HepG2 (cell line): ENCODE data around the gene BEST2. TPM values are rescaled to one million over a fixed set of nuclear protein-coding genes. Genes with fewer than 3 reads are reported as not detected.

ENCODE experiments used
- ATAC-seq: fragments of 200-7000 bp; cut with Tn5 transposase; 3 replicates; pipeline ENCODE4 v1.9.1; 2020; ENCODE audit warnings: mild to moderate bottlenecking, moderate library complexity
- BruUV-seq: library from RNA; stranded (reverse); fragments of 400-500 nt; replicated peaks from 2 replicates; lab custom pipeline; 2021; lab: Mats Ljungman, UMichigan
- CTCF ChIA-PET: fragments of 300-600 bp; formaldehyde crosslinking; extraction: SDS; loops from one replicate; lab custom pipeline; 2021; ENCODE audit warnings: low total read pairs, inconsistent platforms, low intra/inter-chr PET ratio; lab: Yijun Ruan, JAX
- POLR2A ChIA-PET: fragments of 350-600 bp; sonication (Branson Sonifier 250); formaldehyde crosslinking; loops from one replicate; lab custom pipeline; 2020; ENCODE audit warnings: antibody characterized with exemption, inconsistent platforms; lab: Yijun Ruan, JAX
- DNase-seq: peaks from one replicate; pipeline ENCODE4 v3.0.0-alpha.2; 2015; ENCODE audit warnings: low spot score
- FAIRE-seq: peaks from 3 replicates; lab custom pipeline; 2011; peaks lifted over from hg19 to GRCh38; lab: Jason Lieb, UNC
- H2AFZ ChIP-seq: one replicate; pipeline ENCODE4 v1.6.1; 2011; ENCODE audit warnings: low read length, inconsistent platforms
- H3K27ac ChIP-seq: fragments of 300-600 bp; 3 replicates; pipeline ENCODE4 v1.8.0; 2011; ENCODE audit warnings: mixed run types, mild to moderate bottlenecking, mixed read lengths, low read length, inconsistent platforms; ENCODE audit not compliant: insufficient read depth; ENCODE audit errors: extremely low read length
- H3K27me3 ChIP-seq, 2 experiments: fragments of 200-600 bp in 1 of 2; 2 replicates in 1 of 2; 3 replicates in 1 of 2; pipeline versions ENCODE4 v1.6.0 to v1.8.0; 2011; ENCODE audit warnings: low read length in 2 of 2, mild to moderate bottlenecking in 2 of 2, moderate library complexity in 2 of 2, inconsistent platforms in 1 of 2; ENCODE audit not compliant: insufficient read depth in 2 of 2, control insufficient read depth in 1 of 2
- H3K36me3 ChIP-seq, 2 experiments: fragments of 200-600 bp in 1 of 2; replicated peaks in 1 of 2; 2 replicates in 1 of 2; 3 replicates in 1 of 2; pipeline versions ENCODE4 v1.5.1 to v1.8.0; 2011; ENCODE audit warnings: low read length in 2 of 2, inconsistent platforms in 1 of 2; ENCODE audit not compliant: insufficient read depth in 2 of 2, control insufficient read depth in 1 of 2
- H3K4me1 ChIP-seq: 2 replicates; pipeline ENCODE4 v1.5.1; 2012; ENCODE audit warnings: low read length, inconsistent platforms; ENCODE audit not compliant: insufficient read depth
- H3K4me2 ChIP-seq: 2 replicates; pipeline ENCODE4 v1.6.0; 2011; ENCODE audit warnings: low read depth, low read length, inconsistent platforms
- H3K4me3 ChIP-seq, 3 experiments: fragments of 200-600 bp in 1 of 3; sonication (generic), shearing (Covaris generic) in 1 of 3; replicated peaks in 1 of 3; 2 replicates each; pipeline ENCODE4 v1.5.1; 2011 to 2016; ENCODE audit warnings: low read length in 3 of 3, inconsistent platforms in 2 of 3, low read depth in 2 of 3, mild to moderate bottlenecking in 2 of 3, control low read depth in 1 of 3, mixed read lengths in 1 of 3; ENCODE audit not compliant: insufficient read depth in 1 of 3
- H3K79me2 ChIP-seq: one replicate; pipeline ENCODE4 v1.6.1; 2011; ENCODE audit warnings: low read length, inconsistent platforms; ENCODE audit not compliant: insufficient read depth
- H3K9ac ChIP-seq: 2 replicates; pipeline ENCODE4 v1.6.0; 2011; ENCODE audit warnings: mild to moderate bottlenecking, low read depth, low read length, inconsistent platforms; ENCODE audit not compliant: insufficient read depth
- H3K9me3 ChIP-seq: 2 replicates; pipeline ENCODE4 v1.5.1; 2012; ENCODE audit warnings: mild to moderate bottlenecking, low read length
- H4K20me1 ChIP-seq: 2 replicates; pipeline ENCODE4 v1.6.0; 2011; ENCODE audit warnings: inconsistent platforms, mild to moderate bottlenecking, low read length, moderate library complexity; ENCODE audit not compliant: insufficient read depth
- ARNT2 ChIP-seq: sonication (generic); formaldehyde crosslinking; IDR thresholded peaks from 2 replicates; pipeline ENCODE4 v1.8.0; 2022; ENCODE audit warnings: mild to moderate bottlenecking, low read depth, missing genetic modification reagents, moderate library complexity
- CBFB ChIP-seq: sonication (generic); formaldehyde crosslinking; IDR thresholded peaks from 2 replicates; pipeline ENCODE4 v1.4.0; 2020; ENCODE audit warnings: missing genetic modification reagents
- DMTF1 ChIP-seq: sonication (generic); formaldehyde crosslinking; IDR thresholded peaks from 2 replicates; pipeline ENCODE4 v1.4.0; 2020; ENCODE audit warnings: mild to moderate bottlenecking, missing genetic modification reagents
- GRHL1 ChIP-seq: sonication (generic); formaldehyde crosslinking; conservative IDR thresholded peaks from 2 replicates; pipeline ENCODE4 v1.8.0; 2022; ENCODE audit warnings: missing genetic modification reagents
- HDAC1 ChIP-seq: sonication (generic); formaldehyde crosslinking; IDR thresholded peaks from 2 replicates; pipeline ENCODE4 v1.5.1; 2020; ENCODE audit warnings: mild to moderate bottlenecking, missing genetic modification reagents
- HOXA3 ChIP-seq: sonication (generic); formaldehyde crosslinking; IDR thresholded peaks from 2 replicates; pipeline ENCODE4 v1.5.0; 2020; ENCODE audit warnings: missing genetic modification reagents
- MAFF ChIP-seq: IDR thresholded peaks from 2 replicates; pipeline ENCODE4 v1.6.1; 2011; ENCODE audit warnings: low read depth, low read length, improper control_type of control experiment
- MXD1 ChIP-seq: sonication (generic); formaldehyde crosslinking; IDR thresholded peaks from 2 replicates; pipeline ENCODE4 v1.4.0; 2020; ENCODE audit warnings: mild to moderate bottlenecking, missing genetic modification reagents
- POGK ChIP-seq: sonication (generic); formaldehyde crosslinking; conservative IDR thresholded peaks from 2 replicates; pipeline ENCODE4 v1.8.0; 2022; ENCODE audit warnings: mild to moderate bottlenecking, moderate library complexity, missing genetic modification reagents
- PPARG ChIP-seq: conservative IDR thresholded peaks from 2 replicates; pipeline ENCODE4 v1.6.1; 2016; ENCODE audit warnings: missing biosample characterization, missing genetic modification reagents
- SP140L ChIP-seq: sonication (generic); formaldehyde crosslinking; IDR thresholded peaks from 2 replicates; pipeline ENCODE4 v1.4.0; 2020; ENCODE audit warnings: missing genetic modification reagents, borderline replicate concordance
- ZKSCAN8 ChIP-seq: IDR thresholded peaks from 2 replicates; pipeline ENCODE4 v1.6.1; 2016; ENCODE audit warnings: borderline replicate concordance, missing genetic modification reagents, missing compliant biosample characterization
- ZNF30 ChIP-seq: sonication (generic); formaldehyde crosslinking; IDR thresholded peaks from 2 replicates; pipeline ENCODE4 v1.5.0; 2020; ENCODE audit warnings: mild to moderate bottlenecking, missing genetic modification reagents
- ZNF546 ChIP-seq: sonication (generic); formaldehyde crosslinking; conservative IDR thresholded peaks from 2 replicates; pipeline ENCODE4 v1.8.1; 2023; ENCODE audit warnings: mild to moderate bottlenecking, missing genetic modification reagents
- ZNF724P ChIP-seq: sonication (generic); formaldehyde crosslinking; IDR thresholded peaks from 2 replicates; pipeline ENCODE4 v1.8.0; 2022; ENCODE audit warnings: missing genetic modification reagents, borderline replicate concordance
- WGBS: methylation state at CpG from one replicate; pipeline ENCODE4 v1.1.6; 2017; ENCODE audit warnings: low lambda C conversion rate; 5-methylcytosine and 5-hydroxymethylcytosine counted together
- in situ Hi-C: cut with HindIII; loops from 2 replicates; pipeline ENCODE4 v1.10.0; 2017; ENCODE audit warnings: low pct_unique_long_range_greater_than_20kb; ENCODE audit not compliant: extremely low pct_ligation_motif_present
- intact Hi-C: fragments of 100-400 bp; cut with micrococcal nuclease; formaldehyde crosslinking; loops from one replicate; pipeline ENCODE4 v1.10.0; 2022; ENCODE audit not compliant: unreplicated experiment
- polyA plus RNA-seq, 8 experiments: library from polyadenylated mRNA; depleted of rRNA in 3 of 8; stranded (reverse) in 7 of 8; unstranded in 1 of 8; fragments of >200 nt; fragmentation: Illumina TruSeq in 4 of 8; extraction: Trizol in 4 of 8; gene quantifications; 2 replicates each; pipeline versions ENCODE4 v1.2.1 to v1.2.3, GENCODE V29; 2011 to 2016; ENCODE audit warnings: low read depth in 4 of 8, missing spikeins in 1 of 8, mixed read lengths in 1 of 8; ENCODE audit not compliant: insufficient read depth in 1 of 8
- total RNA-seq, 5 experiments: library from RNA; depleted of rRNA; stranded (reverse); fragments of >200 nt; fragmentation: Illumina TruSeq; extraction: Trizol; gene quantifications; 2 replicates each; pipeline ENCODE4 v1.2.3, GENCODE V29; 2016; ENCODE audit warnings: low read depth in 1 of 5

The BEST2 gene
- total and polyA plus RNA-seq, 2 of the 13 experiments (the other 11 are each of a cell fraction or from before 2014, with no cell fraction given), result not detected

GRCh38 chr19:12804051-12804450 lies 52.5 kb downstream of the BEST2 start (continued):
- TF ChIP-seq ZNF546 (CRISPR knock-in tag), result no peak

GRCh38 chr19:12806242-12807081 lies 54.9 kb downstream of the BEST2 start, which contains the start of gene RNASEH2A:
TSS of gene RNASEH2A (plus strand) at chr19:12806584. CDS start at chr19:12806674, 90 bp downstream.
- FAIRE-seq (peak; percentile 26), ATAC-seq (peak; percentile 93), DNase-seq (peak; percentile 70)
- intact Hi-C loops (no loop called here), in situ Hi-C loops (no loop called here)
- no TSS peak for BruUV-seq
- peak within 1 kb of the TSS; percentile 83 for H3K9ac ChIP-seq
- no peaks in the 10 kb centered on the region for H3K9me3 ChIP-seq
- H3K4me1 ChIP-seq, result peaks cover 17% of the 10 kb centered on the region
- H3K4me2 ChIP-seq, result peak within 1 kb of the TSS; percentile 97
- peaks cover 5% of the 10 kb centered on the region for H3K79me2 ChIP-seq
- peak within 1 kb of the TSS; percentile 88 for H2AFZ ChIP-seq
- H3K36me3 ChIP-seq, result peaks cover 2 to 10% of the 10 kb centered on the region in 2 experiments; a peak in 1 of 5 replicates
- 3% methylated on average over 38 of the region's 66 CpGs for WGBS
- H3K27me3 ChIP-seq, result no peaks in the 10 kb centered on the region; a peak in 1 of 5 replicates
- peak within 1 kb of the TSS; percentile 67 for H3K27ac ChIP-seq
- H4K20me1 ChIP-seq, result no peaks in the 10 kb centered on the region
- peak within 1 kb of the TSS; percentile 69 to 87 (median 82) for H3K4me3 ChIP-seq
- ChIA-PET CTCF (no interaction called here), POLR2A (interaction anchor here (0.5 to 1.7 kb wide), 8 partner anchors 9 to 114 kb away, joined by 3 to 26 read pairs (median 4); partner anchors contain the start of genes GET3 and JUNB)
- TF ChIP-seq GRHL1 (CRISPR knock-in tag), result no peak
- TF ChIP-seq ZKSCAN8 (CRISPR knock-in tag), result peak; percentile 72; the same call in 1 of the 2 replicates
- peak; percentile 98 for TF ChIP-seq HDAC1 (CRISPR knock-in tag)
- no peak; the same call in 1 of the 2 replicates for TF ChIP-seq SP140L (CRISPR knock-in tag)
- peak; percentile 65; the same call in 1 of the 2 replicates for TF ChIP-seq ZNF724P (CRISPR knock-in tag)
- no peak for TF ChIP-seq MAFF
- peak; percentile 91 for TF ChIP-seq HOXA3 (CRISPR knock-in tag)
- peak; percentile 67; the same call in 1 of the 2 replicates for TF ChIP-seq PPARG (CRISPR knock-in tag)
- TF ChIP-seq POGK (CRISPR knock-in tag), result peak; percentile 90
- TF ChIP-seq CBFB (CRISPR knock-in tag), result peak; percentile 59; the same call in 1 of the 2 replicates
- TF ChIP-seq MXD1 (CRISPR knock-in tag), result peak; percentile 92
- no peak for TF ChIP-seq DMTF1 (CRISPR knock-in tag)
- peak; percentile 86 for TF ChIP-seq ARNT2 (CRISPR knock-in tag)
- no peak for TF ChIP-seq ZNF30 (CRISPR knock-in tag)
